ENCODE data around the gene ERC1. TPM values are rescaled to one million over a fixed set of nuclear protein-coding genes. Genes with fewer than 3 reads are reported as not detected.
A peak's percentile ranks its signal among the peaks of the same experiment; 100 is the strongest.

The ERC1 gene
- total and polyA plus RNA-seq, 2 experiments from 2014 or later: 18.4 to 29.7 TPM

- no peak for DNase-seq (ENCODE audit: low spot score)
- Histone ChIP-seq H3K9me2 (replicated peaks; ENCODE audit: insufficient read depth) (no peaks in the 10 kb centered on the region), H3K79me2 (no peaks in the 10 kb centered on the region), H2AFZ (no peak overlapping the region), H4K20me1 (ENCODE audit: insufficient read depth, poor library complexity, severe bottlenecking) (no peaks in the 10 kb centered on the region), H3K4me1 (ENCODE audit: insufficient read depth) (peaks cover 21% of the 10 kb centered on the region), H3K4me3 (no peak overlapping the region), H3K27ac (peak overlapping the region; percentile 4), H3K9me3 (ENCODE audit: low read depth) (no peaks in the 10 kb centered on the region), H3K4me2 (peak overlapping the region; percentile 5), H3K36me3 (replicated peaks; ENCODE audit: insufficient read depth, low read depth) (no peaks in the 10 kb centered on the region), H3K27me3 (no peaks in the 10 kb centered on the region)
- TF ChIP-seq EZH2phosphoT487 (IDR thresholded peaks at IDR 0.05; ENCODE audit: low read depth, severe bottlenecking, unreplicated experiment): no peak
- TF ChIP-seq CTCF (IDR thresholded peaks at IDR 0.05; ENCODE audit: poor library complexity): no peak
- no peak for TF ChIP-seq EZH2 (IDR thresholded peaks at IDR 0.05; ENCODE audit: borderline replicate concordance)
- 55% methylated on average over 7 of the region's 7 CpGs for WGBS (ENCODE audit: low lambda C conversion rate, missing lambda C conversion rate)
These were observed 290.8 kb downstream of the ERC1 start for GRCh38 chr12:1281683-1282366.

DNA sequence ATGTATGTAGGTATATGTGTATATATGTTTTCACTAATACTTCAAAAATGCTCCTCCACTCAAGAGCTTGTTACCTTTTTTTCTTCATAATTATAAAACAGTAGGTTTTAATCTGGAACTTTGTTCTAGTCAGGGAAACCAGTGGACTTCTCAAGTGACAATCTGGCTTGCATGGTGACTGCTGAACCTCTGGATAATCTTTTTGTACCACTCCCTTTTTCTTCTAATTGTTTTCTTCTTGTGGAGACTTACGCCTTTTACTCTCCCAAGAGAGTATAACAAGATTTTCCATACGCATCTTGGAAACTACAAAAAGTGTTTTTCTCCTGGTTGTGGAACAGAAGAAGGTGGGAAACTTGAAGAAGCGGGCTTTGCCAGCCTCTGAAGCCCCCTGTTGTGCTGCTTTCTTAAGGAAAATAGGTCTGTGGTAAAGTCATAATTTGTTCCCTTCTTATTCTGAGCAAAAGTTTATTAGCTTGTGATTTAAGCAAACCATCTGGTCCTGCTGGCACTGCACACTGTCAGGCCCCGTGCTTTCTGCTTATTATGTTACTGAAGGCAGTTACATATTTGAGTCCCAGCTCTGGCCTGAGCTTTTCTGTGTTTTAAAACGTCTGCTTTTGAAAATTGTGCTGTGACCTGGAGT is 291.8 kb downstream of the ERC1 start:
- peak; percentile 9 for DNase-seq (ENCODE audit: low spot score)
- WGBS (ENCODE audit: low lambda C conversion rate, missing lambda C conversion rate): 57% methylated on average over 5 of the region's 5 CpGs
- no peaks in the 10 kb centered on the region for H3K79me2 ChIP-seq
- no peaks in the 10 kb centered on the region for H3K36me3 ChIP-seq (replicated peaks; ENCODE audit: insufficient read depth, low read depth)
- no peaks in the 10 kb centered on the region for H3K9me2 ChIP-seq (replicated peaks; ENCODE audit: insufficient read depth)
- H3K27ac ChIP-seq: peak overlapping the region; percentile 49
- H3K9me3 ChIP-seq (ENCODE audit: low read depth): no peaks in the 10 kb centered on the region
- TF ChIP-seq EZH2 (IDR thresholded peaks at IDR 0.05; ENCODE audit: borderline replicate concordance) (no peak), CTCF (IDR thresholded peaks at IDR 0.05; ENCODE audit: poor library complexity) (no peak), EZH2phosphoT487 (IDR thresholded peaks at IDR 0.05; ENCODE audit: low read depth, severe bottlenecking, unreplicated experiment) (no peak)
- peaks cover 21% of the 10 kb centered on the region for H3K4me1 ChIP-seq (ENCODE audit: insufficient read depth)
- H2AFZ ChIP-seq: no peak overlapping the region
- no peaks in the 10 kb centered on the region for H3K27me3 ChIP-seq
- H4K20me1 ChIP-seq (ENCODE audit: insufficient read depth, poor library complexity, severe bottlenecking): no peaks in the 10 kb centered on the region
- no peak overlapping the region for H3K4me3 ChIP-seq
- peak overlapping the region; percentile 47 for H3K4me2 ChIP-seq

- H3K79me2 ChIP-seq: no peaks in the 10 kb centered on the region
- no peak for DNase-seq (ENCODE audit: low spot score)
- peak overlapping the region; percentile 47 for H3K4me2 ChIP-seq
- H2AFZ ChIP-seq: no peak overlapping the region
- H3K4me3 ChIP-seq: no peak overlapping the region
- 68% methylated on average over 2 of the region's 2 CpGs for WGBS (ENCODE audit: low lambda C conversion rate, missing lambda C conversion rate)
- H3K4me1 ChIP-seq (ENCODE audit: insufficient read depth): peaks cover 21% of the 10 kb centered on the region
- no peaks in the 10 kb centered on the region for H3K36me3 ChIP-seq (replicated peaks; ENCODE audit: insufficient read depth, low read depth)
- TF ChIP-seq CTCF (IDR thresholded peaks at IDR 0.05; ENCODE audit: poor library complexity): no peak
- no peak for TF ChIP-seq EZH2 (IDR thresholded peaks at IDR 0.05; ENCODE audit: borderline replicate concordance)
- TF ChIP-seq EZH2phosphoT487 (IDR thresholded peaks at IDR 0.05; ENCODE audit: low read depth, severe bottlenecking, unreplicated experiment): no peak
- peak overlapping the region; percentile 49 for H3K27ac ChIP-seq
- no peaks in the 10 kb centered on the region for H3K9me3 ChIP-seq (ENCODE audit: low read depth)
- H3K27me3 ChIP-seq: no peaks in the 10 kb centered on the region
- no peaks in the 10 kb centered on the region for H4K20me1 ChIP-seq (ENCODE audit: insufficient read depth, poor library complexity, severe bottlenecking)
- H3K9me2 ChIP-seq (replicated peaks; ENCODE audit: insufficient read depth): no peaks in the 10 kb centered on the region
These were observed 292.3 kb downstream of the ERC1 start for GRCh38 chr12:1283316-1283715.

Data from hepatocyte (in vitro differentiated cells).